ENCODE results near the gene DNAJC4. TPM values are rescaled to one million over a fixed set of nuclear protein-coding genes. Genes with fewer than 3 reads are reported as not detected.

Gene DNAJC4
- total RNA-seq, 2 experiments from 2014 or later: 39.5 to 40.5 TPM

Other genes with a start within 250 kb of the DNAJC4 start
- 100 to 1,000 TPM in 1 of 2 experiments, 10 to 100 TPM in 1; 94.8 to 102 TPM for gene OTUB1, start 244.1 kb upstream of the DNAJC4 start, total RNA-seq
- gene FLRT1, start 194.6 kb upstream of the DNAJC4 start, total RNA-seq: not detected
- gene MACROD1, start 64.4 kb upstream of the DNAJC4 start, total RNA-seq: 10 to 100 TPM in 1 of 2 experiments, 1 to 10 TPM in 1; 9.2 to 11.6 TPM
- gene STIP1, start 44.4 kb upstream of the DNAJC4 start, total RNA-seq: 100 to 1,000 TPM; 211 to 213 TPM
- gene FERMT3, start 23.8 kb upstream of the DNAJC4 start, total RNA-seq: 100 to 1,000 TPM; 190 to 207 TPM
- 10 to 100 TPM; 20.0 to 26.5 TPM for gene TRPT1, start 4.4 kb upstream of the DNAJC4 start, total RNA-seq
- 10 to 100 TPM; 70.2 to 82.1 TPM for gene NUDT22, start 4.3 kb upstream of the DNAJC4 start, total RNA-seq
- 10 to 100 TPM; 51.1 to 60.3 TPM for gene VEGFB, start 4.0 kb downstream of the DNAJC4 start, total RNA-seq
- gene FKBP2, start 10.5 kb downstream of the DNAJC4 start, total RNA-seq: 10 to 100 TPM; 21.9 to 24.8 TPM
- gene PPP1R14B, start 16.4 kb downstream of the DNAJC4 start, total RNA-seq: 10 to 100 TPM; 81.1 to 86.0 TPM
- gene PLCB3, start 21.0 kb downstream of the DNAJC4 start, total RNA-seq: 10 to 100 TPM; 11.6 to 12.4 TPM
- gene BAD, start 54.1 kb downstream of the DNAJC4 start, total RNA-seq: 10 to 100 TPM; 32.0 to 34.2 TPM
- gene GPR137, start 55.3 kb downstream of the DNAJC4 start, total RNA-seq: 10 to 100 TPM; 24.6 to 32.2 TPM
- gene KCNK4, start 60.8 kb downstream of the DNAJC4 start, total RNA-seq: not detected
- not detected for gene CATSPERZ, start 69.8 kb downstream of the DNAJC4 start, total RNA-seq
- gene ESRRA, start 75.0 kb downstream of the DNAJC4 start, total RNA-seq: 10 to 100 TPM; 24.8 to 32.0 TPM
- 100 to 1,000 TPM; 160 to 171 TPM for gene TRMT112, start 87.0 kb downstream of the DNAJC4 start, total RNA-seq
- gene PRDX5, start 87.6 kb downstream of the DNAJC4 start, total RNA-seq: 100 to 1,000 TPM in 1 of 2 experiments, 10 to 100 TPM in 1; 97.4 to 106 TPM
- 100 to 1,000 TPM; 103 to 127 TPM for gene CCDC88B, start 109.7 kb downstream of the DNAJC4 start, total RNA-seq
- gene RPS6KA4, start 128.6 kb downstream of the DNAJC4 start, total RNA-seq: 10 to 100 TPM; 31.0 to 43.0 TPM